22Rv1 (cell line): Measurements from ENCODE around the gene XPR1.
"Not testable (repeated sequence)": the region's sequence is repeated elsewhere in the genome, so short reads cannot be mapped to it uniquely, and the experiment has no call there.

Source experiments
- ZFX ChIP-seq: fragments of 450-650 bp; IDR thresholded peaks from 2 replicates; pipeline ENCODE4 v1.6.1; 2017; ENCODE audit warnings: antibody characterized with exemption, borderline replicate concordance
- TF ChIP-seq, protein P1 (sequence below): fragments of 450-650 bp; IDR thresholded peaks from 2 replicates; pipeline ENCODE4 v1.5.1; 2017; ENCODE audit warnings: mild to moderate bottlenecking

DNA sequence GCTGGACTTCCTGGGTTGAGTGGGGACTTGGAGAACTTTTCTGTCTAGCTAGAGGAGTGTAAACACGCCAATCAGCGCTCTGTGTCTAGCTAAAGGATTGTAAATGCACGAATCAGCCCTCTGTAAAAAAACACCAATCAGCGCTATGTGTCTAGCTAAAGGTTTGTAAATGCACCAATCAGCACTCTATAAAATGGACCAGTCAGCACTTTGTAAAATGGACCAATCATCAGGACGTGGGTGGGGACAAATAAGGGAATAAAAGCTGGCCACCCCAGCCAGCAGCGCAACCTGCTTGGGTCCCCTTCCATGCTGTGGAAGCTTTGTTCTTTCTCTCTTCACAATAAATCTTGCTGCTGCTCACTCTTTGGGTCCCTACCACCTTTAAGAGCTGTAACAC lies 94.2 kb downstream of the XPR1 start:
- TF ChIP-seq, protein P1, sequence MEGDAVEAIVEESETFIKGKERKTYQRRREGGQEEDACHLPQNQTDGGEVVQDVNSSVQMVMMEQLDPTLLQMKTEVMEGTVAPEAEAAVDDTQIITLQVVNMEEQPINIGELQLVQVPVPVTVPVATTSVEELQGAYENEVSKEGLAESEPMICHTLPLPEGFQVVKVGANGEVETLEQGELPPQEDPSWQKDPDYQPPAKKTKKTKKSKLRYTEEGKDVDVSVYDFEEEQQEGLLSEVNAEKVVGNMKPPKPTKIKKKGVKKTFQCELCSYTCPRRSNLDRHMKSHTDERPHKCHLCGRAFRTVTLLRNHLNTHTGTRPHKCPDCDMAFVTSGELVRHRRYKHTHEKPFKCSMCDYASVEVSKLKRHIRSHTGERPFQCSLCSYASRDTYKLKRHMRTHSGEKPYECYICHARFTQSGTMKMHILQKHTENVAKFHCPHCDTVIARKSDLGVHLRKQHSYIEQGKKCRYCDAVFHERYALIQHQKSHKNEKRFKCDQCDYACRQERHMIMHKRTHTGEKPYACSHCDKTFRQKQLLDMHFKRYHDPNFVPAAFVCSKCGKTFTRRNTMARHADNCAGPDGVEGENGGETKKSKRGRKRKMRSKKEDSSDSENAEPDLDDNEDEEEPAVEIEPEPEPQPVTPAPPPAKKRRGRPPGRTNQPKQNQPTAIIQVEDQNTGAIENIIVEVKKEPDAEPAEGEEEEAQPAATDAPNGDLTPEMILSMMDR = not testable (repeated sequence)
- not testable (repeated sequence) for TF ChIP-seq ZFX
